ENCODE data around the gene FBP2. TPM values are rescaled to one million over a fixed set of nuclear protein-coding genes. Genes with fewer than 3 reads are reported as not detected.

The FBP2 gene
- polyA plus RNA-seq, 1 of the 3 experiments (the other 2 are of a cell fraction): not detected

GRCh38 chr9:94533155-94533554, 60.5 kb downstream of the FBP2 start:
- CTCF ChIA-PET: no interaction called here

More at GRCh38 chr9:94533155-94533554, 60.5 kb downstream of the FBP2 start:
- Histone ChIP-seq H3K4me2 (no peak overlapping the region), H3F3A (replicated peaks; ENCODE audit: insufficient read depth) (no peaks in the 10 kb centered on the region), H3K4me3 (ENCODE audit: low read depth in 2 of 2, low read length in 1 of 2) (no peak overlapping the region), H2AFZ (ENCODE audit: low read depth) (no peak overlapping the region), H3K36me3 (replicated peaks in 1 of 2; ENCODE audit: control insufficient read depth in 1 of 2, insufficient read depth in 2 of 2, low read length in 1 of 2) (no peaks in the 10 kb centered on the region), H3K27me3 (ENCODE audit: insufficient read depth) (no peaks in the 10 kb centered on the region), H3K79me2 (ENCODE audit: insufficient read depth) (no peaks in the 10 kb centered on the region), H3K27ac (ENCODE audit: low read depth in 2 of 2, low read length in 1 of 2) (no peak overlapping the region), H3K9me2 (no peaks in the 10 kb centered on the region), H4K20me1 (ENCODE audit: insufficient read depth) (no peaks in the 10 kb centered on the region), H3K9me3 (no peaks in the 10 kb centered on the region), H3K4me1 (ENCODE audit: control insufficient read depth in 1 of 2, insufficient read depth in 2 of 2, low read depth in 1 of 2, low read length in 1 of 2) (no peaks in the 10 kb centered on the region), H3K9ac (no peak overlapping the region)
- TF ChIP-seq RCOR1 (IDR thresholded peaks at IDR 0.05; ENCODE audit: low read length) (no peak), ZBTB33 (IDR thresholded peaks at IDR 0.05; ENCODE audit: borderline replicate concordance, low read depth) (no peak), GABPA (IDR thresholded peaks at IDR 0.05; ENCODE audit: low read depth) (no peak), EZH2phosphoT487 (IDR thresholded peaks at IDR 0.05; ENCODE audit: borderline replicate concordance, low read depth) (no peak), FOXJ3 (CRISPR knock-in tag; IDR thresholded peaks at IDR 0.05) (no peak), RXRA (IDR thresholded peaks at IDR 0.05; ENCODE audit: borderline replicate concordance, low read depth) (no peak), SIN3A (IDR thresholded peaks at IDR 0.05; ENCODE audit: borderline replicate concordance, low read depth, low read length) (no peak), REST (IDR thresholded peaks at IDR 0.05; ENCODE audit: low read depth, low read length) (no peak), JUND (IDR thresholded peaks at IDR 0.05) (no peak), MXI1 (IDR thresholded peaks at IDR 0.05; ENCODE audit: low read depth, low read length) (no peak), CTCF (IDR thresholded peaks at IDR 0.05) (no peak), NRF1 (IDR thresholded peaks at IDR 0.05; ENCODE audit: low read depth, low read length) (no peak), MAX (IDR thresholded peaks at IDR 0.05; ENCODE audit: low read depth) (no peak)
- no peak for DNase-seq
- POLR2A ChIA-PET: no interaction called here
- WGBS (ENCODE audit: low lambda C conversion rate): 83% methylated on average over 1 of the region's 1 CpG
